ENCODE results near the gene SLAMF1.

The SLAMF1 gene

DNA sequence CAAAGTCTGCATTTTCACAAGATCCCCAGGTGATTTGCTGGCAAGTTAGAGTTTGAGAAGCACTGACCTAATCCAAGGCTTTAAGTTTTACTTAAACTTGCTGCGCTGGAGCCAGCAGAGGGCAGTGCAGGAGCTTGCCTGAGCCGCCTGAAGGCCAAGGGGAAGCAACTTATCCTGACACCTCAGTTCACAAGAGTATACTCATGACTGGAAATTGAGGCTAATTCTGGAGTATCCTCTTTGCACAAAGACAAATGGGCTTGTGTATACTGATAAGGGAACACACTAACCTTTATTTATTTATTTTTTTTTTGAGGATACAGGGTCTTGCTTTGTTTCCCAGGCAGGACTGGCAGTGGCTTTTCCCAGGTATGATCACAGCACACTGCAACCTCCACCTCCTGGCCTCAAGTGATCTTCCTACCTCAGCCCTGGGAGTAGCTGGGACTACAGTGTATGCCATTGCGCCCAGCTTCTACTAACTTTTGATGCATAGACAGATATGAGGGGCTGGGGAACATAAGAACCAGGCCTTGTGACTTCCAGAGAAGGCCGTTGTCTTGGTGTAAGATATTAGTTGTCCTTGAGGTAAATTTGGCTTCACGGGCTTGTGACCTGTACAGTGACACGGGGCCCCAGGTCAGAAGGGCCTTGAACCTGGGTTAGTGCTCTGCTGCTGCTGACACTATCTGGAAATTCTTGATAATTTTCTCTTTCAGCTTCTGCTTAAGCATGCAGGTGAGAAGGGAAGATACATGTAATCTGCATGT is 29.0 kb upstream of the SLAMF1 start:
- FAIRE-seq (peak; percentile 95), DNase-seq (ENCODE audit: insufficient read length, low spot score) (no peak)
- no peak for TF ChIP-seq PAX5 (IDR thresholded peaks at IDR 0.05; ENCODE audit: insufficient read depth, low read length, severe bottlenecking)
- TF ChIP-seq POU2F2 (IDR thresholded peaks at IDR 0.05; ENCODE audit: low read depth, low read length): no peak
- TF ChIP-seq SPI1 (IDR thresholded peaks at IDR 0.05; ENCODE audit: low read depth, low read length): no peak
- no peak for TF ChIP-seq POLR2A (IDR thresholded peaks at IDR 0.05; ENCODE audit: low read depth, low read length)
- TF ChIP-seq TAF1 (IDR thresholded peaks at IDR 0.05; ENCODE audit: low read depth, low read length): no peak
- TF ChIP-seq POLR2AphosphoS5 (IDR thresholded peaks at IDR 0.05; ENCODE audit: low read depth, low read length): no peak

GRCh38 chr1:160674415-160674814 is 27.6 kb upstream of the SLAMF1 start:
- DNase-seq (ENCODE audit: insufficient read length, low spot score) (no peak), FAIRE-seq (peak; percentile 81)
- no peak for TF ChIP-seq POLR2AphosphoS5 (IDR thresholded peaks at IDR 0.05; ENCODE audit: low read depth, low read length)
- TF ChIP-seq PAX5 (IDR thresholded peaks at IDR 0.05; ENCODE audit: insufficient read depth, low read length, severe bottlenecking): no peak
- TF ChIP-seq POLR2A (IDR thresholded peaks at IDR 0.05; ENCODE audit: low read depth, low read length): no peak
- TF ChIP-seq POU2F2 (IDR thresholded peaks at IDR 0.05; ENCODE audit: low read depth, low read length): no peak
- TF ChIP-seq SPI1 (IDR thresholded peaks at IDR 0.05; ENCODE audit: low read depth, low read length): no peak
- no peak for TF ChIP-seq TAF1 (IDR thresholded peaks at IDR 0.05; ENCODE audit: low read depth, low read length)

DNA sequence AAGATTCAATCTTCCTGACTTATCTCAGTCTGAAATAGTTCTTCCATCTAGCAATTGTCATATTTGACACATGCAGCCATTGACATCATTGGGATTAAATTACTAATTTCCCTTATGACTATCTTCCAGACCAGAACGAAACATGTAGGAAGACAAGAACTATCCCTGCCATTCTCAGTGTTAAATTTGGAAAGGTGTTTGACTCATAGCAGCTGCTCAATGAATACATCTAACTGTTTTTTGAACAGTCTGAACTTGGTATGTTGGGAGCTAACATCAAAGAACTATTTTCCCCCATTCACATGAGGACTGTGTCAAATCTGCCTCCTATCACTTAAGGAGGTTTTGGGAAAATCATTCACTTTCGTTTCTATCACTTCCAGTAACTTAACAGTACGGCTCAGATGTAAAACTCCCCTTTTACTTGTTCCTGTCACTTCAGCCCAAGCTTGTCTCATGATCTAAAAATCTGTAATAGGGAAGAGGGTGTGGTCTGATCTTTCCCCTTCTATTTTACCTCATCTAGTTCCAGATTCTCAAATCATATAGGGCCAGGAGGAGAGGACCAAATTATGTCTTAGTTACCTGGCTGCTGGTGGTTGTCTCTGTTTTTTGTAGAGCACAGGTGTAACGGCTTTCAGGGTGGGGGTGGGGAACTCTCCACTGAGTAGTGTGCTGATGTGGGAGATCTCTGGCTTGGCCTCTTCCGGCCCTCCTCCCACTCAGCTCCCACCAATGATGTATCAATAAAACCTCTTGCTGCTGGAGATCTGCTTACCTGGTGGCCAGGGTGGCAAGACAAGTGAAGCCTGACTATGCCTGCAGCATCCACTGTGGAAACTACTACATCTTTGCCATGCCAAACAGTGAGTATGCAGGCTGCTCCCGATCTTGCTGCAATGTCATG is 26.2 kb upstream of the SLAMF1 start:
- DNase-seq (ENCODE audit: insufficient read length, low spot score) (no peak), FAIRE-seq (peak; percentile 93)
- TF ChIP-seq POLR2AphosphoS5 (IDR thresholded peaks at IDR 0.05; ENCODE audit: low read depth, low read length) (no peak), TAF1 (IDR thresholded peaks at IDR 0.05; ENCODE audit: low read depth, low read length) (no peak), PAX5 (IDR thresholded peaks at IDR 0.05; ENCODE audit: insufficient read depth, low read length, severe bottlenecking) (no peak), POU2F2 (IDR thresholded peaks at IDR 0.05; ENCODE audit: low read depth, low read length) (no peak), POLR2A (IDR thresholded peaks at IDR 0.05; ENCODE audit: low read depth, low read length) (no peak), SPI1 (IDR thresholded peaks at IDR 0.05; ENCODE audit: low read depth, low read length) (no peak)

DNA sequence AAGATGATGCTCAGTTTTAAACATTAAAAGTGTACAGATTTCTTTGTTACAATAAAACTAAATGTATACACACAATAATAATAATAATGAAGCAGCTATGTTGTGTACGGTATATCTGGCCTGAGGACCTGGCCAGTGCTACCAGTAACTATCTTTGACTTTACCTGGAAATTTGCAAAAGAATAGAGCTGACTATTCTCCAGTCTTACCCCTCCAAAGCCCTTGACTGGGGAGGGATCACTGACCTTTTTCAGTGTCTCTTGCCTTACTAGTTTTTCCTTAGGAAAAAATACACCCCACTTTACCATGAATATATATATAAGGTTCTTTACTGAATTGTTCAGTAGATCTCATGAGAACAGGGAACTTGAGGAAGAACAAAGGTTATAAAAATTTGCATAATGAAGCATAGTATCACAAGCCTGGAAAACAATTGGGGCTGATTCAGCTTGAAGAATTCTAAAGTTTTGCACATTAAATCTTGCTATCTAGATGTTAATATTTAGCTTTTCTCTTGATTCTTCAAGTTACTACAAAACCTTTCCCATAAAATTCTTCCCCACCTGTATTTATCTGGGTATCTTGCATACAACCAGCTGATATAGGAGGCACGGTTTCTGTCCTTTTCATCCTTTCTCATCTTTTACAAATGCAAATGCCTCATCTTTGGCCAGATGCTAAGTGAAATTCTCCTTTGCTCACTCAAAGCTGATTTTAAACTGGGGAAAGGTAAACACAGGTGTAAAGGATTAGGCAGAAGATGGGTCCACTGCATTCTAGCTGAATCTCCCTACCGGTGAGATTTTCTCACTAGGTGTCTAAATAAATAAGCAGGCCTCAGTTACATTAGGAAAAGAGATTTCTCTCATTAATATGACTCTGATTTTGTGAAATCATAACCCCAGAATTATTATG is 25.0 kb upstream of the SLAMF1 start:
- TF ChIP-seq PAX5 (IDR thresholded peaks at IDR 0.05; ENCODE audit: insufficient read depth, low read length, severe bottlenecking): no peak
- TF ChIP-seq POU2F2 (IDR thresholded peaks at IDR 0.05; ENCODE audit: low read depth, low read length): no peak
- no peak for TF ChIP-seq TAF1 (IDR thresholded peaks at IDR 0.05; ENCODE audit: low read depth, low read length)
- no peak for TF ChIP-seq POLR2AphosphoS5 (IDR thresholded peaks at IDR 0.05; ENCODE audit: low read depth, low read length)
- no peak for TF ChIP-seq POLR2A (IDR thresholded peaks at IDR 0.05; ENCODE audit: low read depth, low read length)
- TF ChIP-seq SPI1 (IDR thresholded peaks at IDR 0.05; ENCODE audit: low read depth, low read length): no peak
- DNase-seq (ENCODE audit: insufficient read length, low spot score): no peak
- no peak for FAIRE-seq

GRCh38 chr1:160670701-160671100 is 23.9 kb upstream of the SLAMF1 start:
- FAIRE-seq (no peak), DNase-seq (ENCODE audit: insufficient read length, low spot score) (no peak)
- no peak for TF ChIP-seq POLR2AphosphoS5 (IDR thresholded peaks at IDR 0.05; ENCODE audit: low read depth, low read length)
- TF ChIP-seq POLR2A (IDR thresholded peaks at IDR 0.05; ENCODE audit: low read depth, low read length): no peak
- no peak for TF ChIP-seq SPI1 (IDR thresholded peaks at IDR 0.05; ENCODE audit: low read depth, low read length)
- TF ChIP-seq PAX5 (IDR thresholded peaks at IDR 0.05; ENCODE audit: insufficient read depth, low read length, severe bottlenecking): no peak
- no peak for TF ChIP-seq TAF1 (IDR thresholded peaks at IDR 0.05; ENCODE audit: low read depth, low read length)
- no peak for TF ChIP-seq POU2F2 (IDR thresholded peaks at IDR 0.05; ENCODE audit: low read depth, low read length)

- FAIRE-seq: no peak
- TF ChIP-seq TAF1 (IDR thresholded peaks at IDR 0.05; ENCODE audit: low read depth, low read length) (no peak), POLR2A (IDR thresholded peaks at IDR 0.05; ENCODE audit: low read depth, low read length) (no peak), POLR2AphosphoS5 (IDR thresholded peaks at IDR 0.05; ENCODE audit: low read depth, low read length) (no peak), PAX5 (IDR thresholded peaks at IDR 0.05; ENCODE audit: insufficient read depth, low read length, severe bottlenecking) (no peak), POU2F2 (IDR thresholded peaks at IDR 0.05; ENCODE audit: low read depth, low read length) (no peak), SPI1 (IDR thresholded peaks at IDR 0.05; ENCODE audit: low read depth, low read length) (no peak)
- DNase-seq (ENCODE audit: insufficient read length, low spot score): no peak
These were observed 23.0 kb upstream of the SLAMF1 start for GRCh38 chr1:160669802-160670201.

- TF ChIP-seq POU2F2 (IDR thresholded peaks at IDR 0.05; ENCODE audit: low read depth, low read length) (no peak), PAX5 (IDR thresholded peaks at IDR 0.05; ENCODE audit: insufficient read depth, low read length, severe bottlenecking) (no peak), POLR2AphosphoS5 (IDR thresholded peaks at IDR 0.05; ENCODE audit: low read depth, low read length) (no peak), SPI1 (IDR thresholded peaks at IDR 0.05; ENCODE audit: low read depth, low read length) (no peak), TAF1 (IDR thresholded peaks at IDR 0.05; ENCODE audit: low read depth, low read length) (no peak), POLR2A (IDR thresholded peaks at IDR 0.05; ENCODE audit: low read depth, low read length) (no peak)
- FAIRE-seq (no peak), DNase-seq (ENCODE audit: insufficient read length, low spot score) (no peak)
These were observed 22.4 kb upstream of the SLAMF1 start for GRCh38 chr1:160669276-160669675.

DNA sequence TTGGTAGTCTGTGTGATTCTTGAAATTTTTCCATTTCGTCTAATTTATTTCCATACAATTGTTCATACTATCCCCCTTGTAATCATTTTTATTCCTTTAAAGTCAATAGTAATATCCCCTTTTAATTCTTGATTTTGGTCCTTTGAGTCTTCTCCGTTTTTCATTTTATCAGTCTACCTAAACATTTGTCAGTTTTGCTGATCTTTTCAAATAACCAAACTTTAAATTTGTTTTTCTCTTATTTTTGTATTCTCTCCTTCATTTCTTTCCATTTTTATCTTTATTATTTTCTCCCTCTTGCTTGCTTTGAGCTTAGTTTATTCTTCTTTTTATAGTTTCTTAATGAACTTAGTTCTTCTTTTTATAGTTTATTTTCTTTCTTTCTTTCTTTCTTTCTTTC is 21.1 kb upstream of the SLAMF1 start:
- no peak for TF ChIP-seq SPI1 (IDR thresholded peaks at IDR 0.05; ENCODE audit: low read depth, low read length)
- TF ChIP-seq POLR2AphosphoS5 (IDR thresholded peaks at IDR 0.05; ENCODE audit: low read depth, low read length): no peak
- no peak for TF ChIP-seq PAX5 (IDR thresholded peaks at IDR 0.05; ENCODE audit: insufficient read depth, low read length, severe bottlenecking)
- TF ChIP-seq POU2F2 (IDR thresholded peaks at IDR 0.05; ENCODE audit: low read depth, low read length): no peak
- TF ChIP-seq POLR2A (IDR thresholded peaks at IDR 0.05; ENCODE audit: low read depth, low read length): no peak
- no peak for TF ChIP-seq TAF1 (IDR thresholded peaks at IDR 0.05; ENCODE audit: low read depth, low read length)
- DNase-seq (ENCODE audit: insufficient read length, low spot score) (no peak), FAIRE-seq (no peak)

All from GM12891 (cell line).